KG1 (cell line): ENCODE results near the gene GMDS.
A peak's percentile ranks its signal among the peaks of the same experiment; 100 is the strongest.

ENCODE experiments used
- DNase-seq: peaks from one replicate; lab custom pipeline; 2025; lab: John Stamatoyannopoulos, UW

GMDS gene

DNA sequence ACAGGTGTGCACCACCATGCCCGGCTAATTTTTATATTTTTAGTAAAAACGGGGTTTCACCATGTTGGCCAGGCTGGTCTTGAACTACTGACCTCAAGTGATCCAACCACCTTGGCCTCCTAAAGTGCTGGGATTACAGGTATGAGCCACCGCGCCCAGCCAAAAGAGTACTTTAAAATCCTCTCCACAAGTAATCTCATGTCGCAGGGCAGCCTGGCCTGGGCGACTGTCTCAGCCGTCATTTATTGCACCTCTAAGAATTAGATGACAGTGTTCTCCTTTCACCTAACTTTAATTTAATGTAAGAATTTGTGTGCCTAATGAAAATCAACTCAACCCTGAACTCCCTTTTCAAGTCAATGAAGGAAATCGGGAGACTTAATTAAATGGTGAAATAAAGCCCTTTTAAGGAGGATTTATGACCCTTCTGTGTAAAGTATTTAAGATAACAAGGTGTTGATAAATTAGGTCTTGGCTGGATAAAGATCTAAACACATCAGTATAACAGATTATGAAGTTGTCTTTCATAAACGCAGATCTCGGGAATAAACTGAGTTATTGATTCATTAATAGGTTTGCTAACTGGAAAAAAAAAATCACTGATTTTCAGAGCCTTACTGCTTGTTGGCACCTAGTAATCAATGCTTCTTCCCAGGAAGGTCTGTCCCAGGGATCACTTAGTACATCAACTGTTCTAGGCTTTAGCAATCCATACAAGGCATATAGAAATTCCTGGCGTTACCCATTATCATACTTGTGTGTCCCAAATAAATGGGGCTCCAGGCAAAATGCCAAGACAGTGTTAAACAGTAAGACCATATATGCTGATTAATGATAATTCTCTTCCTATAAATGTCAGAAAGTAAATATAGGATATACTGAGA lies 209.3 kb downstream of the GMDS start:
- DNase-seq: no peak

DNA sequence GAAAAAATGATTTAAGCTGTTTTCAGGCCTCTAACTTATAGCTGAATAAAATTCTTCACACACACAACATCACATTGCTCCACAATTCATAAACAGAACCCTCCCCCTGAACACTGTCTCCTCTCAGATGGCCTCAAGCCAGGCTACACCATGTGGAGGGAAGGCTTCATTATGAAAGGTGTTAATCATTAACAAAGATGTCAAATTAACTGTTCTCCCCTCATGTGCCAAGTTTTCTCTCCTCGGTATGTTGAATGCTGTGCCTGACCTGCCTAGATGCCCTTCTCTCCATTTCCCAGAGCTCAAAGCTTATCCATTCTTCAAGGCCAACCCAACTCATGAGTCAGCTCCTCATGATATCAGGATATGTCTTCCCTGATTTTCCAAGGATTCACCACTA lies 210.4 kb downstream of the GMDS start:
- no peak for DNase-seq

- no peak for DNase-seq
These were observed 211.1 kb downstream of the GMDS start for GRCh38 chr6:2034256-2034655.

GRCh38 chr6:2033544-2033943 lies 211.9 kb downstream of the GMDS start:
- no peak for DNase-seq

GRCh38 chr6:2030682-2031244 lies 214.6 kb downstream of the GMDS start:
- DNase-seq: no peak

DNA sequence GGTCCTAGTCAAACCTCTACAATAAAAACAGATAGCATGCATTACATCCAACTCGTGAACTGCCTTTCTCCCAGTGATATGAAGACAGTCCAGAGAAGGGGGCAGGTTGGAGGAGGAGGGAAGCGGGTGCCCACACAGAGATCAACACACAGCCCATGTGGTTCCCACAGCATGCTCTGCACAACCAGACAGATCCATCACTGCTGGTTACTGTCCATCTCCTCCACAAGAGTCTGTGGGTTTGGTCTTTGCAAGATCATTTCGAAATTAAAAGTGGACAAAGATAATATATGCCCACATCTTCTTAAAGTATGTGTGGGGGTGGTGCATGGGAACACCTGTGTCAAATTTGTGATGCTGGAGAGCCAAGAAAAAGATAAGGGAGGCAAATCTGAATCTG lies 215.5 kb downstream of the GMDS start:
- DNase-seq: no peak

- no peak for DNase-seq
These were observed 216.1 kb downstream of the GMDS start for GRCh38 chr6:2029130-2029794.

DNA sequence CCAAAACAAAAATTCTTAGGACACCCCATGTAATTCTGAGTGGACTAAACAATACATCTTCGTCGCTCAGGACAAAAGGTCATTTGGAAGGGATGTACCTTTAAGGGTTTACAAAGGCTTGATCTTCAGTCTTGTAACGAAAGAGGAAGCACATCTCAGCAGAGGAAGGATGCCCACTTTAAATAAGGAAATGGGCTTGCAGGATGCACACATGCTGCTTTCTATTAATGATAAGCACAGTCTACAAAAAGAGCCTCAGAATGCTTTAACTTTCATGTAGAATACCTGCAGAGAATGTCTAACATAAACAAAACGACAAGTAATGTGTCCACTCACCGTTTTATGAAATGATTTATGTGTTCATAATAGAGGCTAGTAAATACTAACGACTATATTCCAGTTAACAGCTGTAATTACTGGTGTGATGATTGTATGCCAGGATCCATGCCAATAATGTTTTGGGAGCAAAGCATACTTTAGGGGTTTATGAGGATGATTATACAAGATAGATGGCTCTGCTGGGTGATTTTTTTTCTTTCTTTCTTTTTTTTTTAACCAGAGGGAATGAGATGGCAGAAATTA lies 216.9 kb downstream of the GMDS start:
- DNase-seq: peak; percentile 88

- no peak for DNase-seq
These were observed 219.3 kb downstream of the GMDS start for GRCh38 chr6:2026133-2026532.

DNA sequence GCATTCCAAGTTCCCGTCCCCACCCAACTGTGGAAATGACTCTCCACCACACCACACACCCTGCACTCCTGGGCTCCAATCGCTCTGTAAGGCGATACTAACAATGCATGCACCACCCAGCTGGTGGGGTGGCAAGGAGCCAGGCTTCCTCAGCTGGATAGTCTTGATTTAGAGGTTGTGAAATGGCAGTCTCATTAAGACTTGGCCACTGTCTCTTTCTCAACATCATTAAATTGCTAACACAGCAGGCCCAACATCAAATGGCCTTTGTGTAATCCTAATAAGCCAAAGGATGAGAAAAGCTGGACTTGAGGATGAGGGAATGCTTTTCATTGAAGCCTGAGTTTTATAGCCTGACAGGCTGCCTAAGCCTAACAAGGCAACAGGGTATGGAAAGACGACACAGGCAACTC lies 223.7 kb downstream of the GMDS start:
- DNase-seq: no peak

DNA sequence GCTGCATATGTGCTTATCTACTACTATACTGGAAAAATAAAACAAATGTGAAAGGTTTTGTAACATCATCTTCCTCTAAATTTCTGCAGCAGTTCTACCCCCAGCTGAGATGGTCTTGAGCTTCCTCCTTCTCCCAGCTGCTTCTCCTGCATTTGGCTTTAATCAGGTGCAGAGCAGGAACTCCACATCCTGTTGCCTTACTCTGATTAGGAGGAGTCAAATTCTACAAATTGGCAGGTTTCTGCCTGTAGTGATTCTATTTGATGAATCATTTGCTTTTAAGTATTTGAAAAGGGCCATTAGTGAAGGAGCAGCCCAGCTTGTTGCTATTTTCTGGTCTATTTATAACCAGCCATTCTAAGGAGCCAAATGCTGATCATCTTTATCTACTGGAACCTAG lies 224.5 kb downstream of the GMDS start:
- no peak for DNase-seq

DNA sequence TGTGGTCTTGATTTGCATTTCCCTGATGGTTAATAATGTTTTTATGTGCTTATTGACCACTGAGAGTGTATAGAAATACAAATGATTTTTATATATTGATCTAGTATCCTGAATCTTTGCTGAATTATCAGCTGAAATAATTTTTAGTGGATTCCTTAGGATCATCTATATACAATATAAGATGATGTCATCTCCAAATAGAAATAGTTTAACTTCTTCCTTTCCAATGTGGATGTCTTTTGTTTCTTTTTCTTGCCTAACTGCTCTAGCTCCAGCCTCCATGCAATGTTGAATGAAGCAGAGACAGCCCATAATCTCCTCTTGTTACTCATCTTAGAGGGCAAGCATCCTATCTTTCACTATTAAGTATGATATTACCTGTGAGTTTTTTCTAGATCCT lies 226.4 kb downstream of the GMDS start:
- no peak for DNase-seq

- DNase-seq: no peak
These were observed 229.4 kb downstream of the GMDS start for GRCh38 chr6:2016040-2016439.

GRCh38 chr6:2008383-2008976 lies 236.9 kb downstream of the GMDS start:
- DNase-seq: no peak

DNA sequence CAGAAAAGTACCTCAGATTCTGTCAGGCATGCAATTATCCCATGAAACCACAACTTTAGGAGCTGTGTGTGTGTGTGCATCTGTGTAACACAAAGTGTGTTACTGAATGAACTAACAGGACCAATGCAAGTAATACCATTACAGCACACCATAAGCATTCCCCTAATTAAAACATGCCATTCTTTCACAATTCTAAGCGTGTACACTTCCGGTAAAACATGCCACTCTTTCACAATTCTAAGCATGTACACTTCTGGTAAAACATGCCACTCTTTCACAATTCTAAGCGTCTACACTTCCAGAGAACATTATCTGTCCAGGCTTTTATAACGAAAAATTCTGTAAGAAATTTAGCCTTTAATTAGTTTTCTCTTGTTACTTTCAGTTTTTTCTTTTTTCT lies 238.2 kb downstream of the GMDS start:
- no peak for DNase-seq

- DNase-seq: no peak
These were observed 240.5 kb downstream of the GMDS start for GRCh38 chr6:2004888-2005287.

DNA sequence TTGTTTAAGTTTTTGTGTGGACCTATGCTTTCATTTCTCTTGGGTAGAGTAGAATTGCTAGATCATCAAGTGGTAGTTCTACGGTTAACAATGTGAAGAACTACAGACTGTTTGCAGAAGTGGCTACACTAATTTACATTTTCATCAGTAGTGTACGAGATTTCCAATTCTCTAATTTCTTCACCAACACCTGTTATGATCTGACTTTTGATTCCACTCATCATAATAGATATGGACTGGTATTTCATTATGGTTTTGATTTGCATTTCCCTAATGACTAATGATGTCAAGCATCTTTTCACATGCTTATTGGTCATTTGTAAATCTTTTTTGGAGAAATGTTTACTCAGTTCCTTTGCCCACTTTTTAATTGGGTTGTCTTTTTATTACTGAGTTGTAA lies 244.4 kb downstream of the GMDS start:
- DNase-seq: no peak

- no peak for DNase-seq
These were observed 247.7 kb downstream of the GMDS start for GRCh38 chr6:1997702-1998101.

DNA sequence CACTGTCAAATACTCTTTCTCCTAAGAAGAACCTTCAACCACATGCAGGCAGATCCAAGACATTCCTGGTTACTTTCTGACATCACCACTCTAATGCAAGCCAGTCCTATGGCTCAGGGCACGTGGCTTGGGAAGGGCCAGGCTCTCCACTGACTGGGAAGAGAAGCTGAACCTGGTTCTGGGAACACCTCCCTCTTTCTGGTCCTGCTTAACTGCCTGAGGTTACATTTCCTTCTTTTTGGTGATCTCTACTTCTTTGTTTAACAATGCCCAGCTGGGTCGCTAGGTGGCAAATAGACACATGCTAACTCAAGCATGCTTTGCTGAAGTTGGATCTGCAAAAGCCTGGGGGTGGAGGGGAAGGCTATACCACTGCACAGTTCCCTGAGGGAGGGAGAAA lies 249.8 kb downstream of the GMDS start:
- no peak for DNase-seq

GRCh38 chr6:1993042-1993441 lies 252.4 kb downstream of the GMDS start:
- DNase-seq: no peak

DNA sequence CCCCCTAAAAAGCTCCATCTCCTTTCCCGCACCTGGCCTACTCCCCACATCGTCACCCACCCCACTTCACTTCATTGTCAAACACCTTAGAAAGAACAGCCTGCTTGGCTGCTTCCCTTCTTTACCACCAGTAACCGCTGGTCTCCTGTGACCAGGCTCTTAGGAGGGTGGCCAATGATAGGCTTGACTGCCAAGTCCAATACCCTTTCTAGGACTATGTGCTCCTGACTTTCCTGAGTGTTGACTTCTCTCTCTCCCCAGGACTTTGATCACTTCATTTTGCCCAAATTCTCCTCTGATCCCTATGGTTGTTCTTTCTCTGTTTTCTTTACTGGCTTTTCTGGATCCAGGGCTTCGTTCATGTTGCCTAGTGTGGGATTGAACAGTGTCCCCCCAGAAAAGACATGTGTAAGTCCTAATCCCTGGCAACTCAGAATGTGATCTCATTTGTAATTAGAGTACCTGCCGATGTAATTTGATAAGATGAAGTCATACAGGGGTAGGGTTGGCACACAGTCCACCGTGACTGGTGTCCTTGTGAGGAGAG lies 254.0 kb downstream of the GMDS start:
- DNase-seq: no peak

- DNase-seq: no peak
These were observed 256.6 kb downstream of the GMDS start for GRCh38 chr6:1988843-1989242.
